Measurements from ENCODE around the gene SLC5A10.

GRCh38 chr17:18920911-18921441 lies 31.0 kb upstream of the SLC5A10 start:
- TF ChIP-seq CTCF (IDR thresholded peaks at IDR 0.05) (no peak), POLR2AphosphoS5 (IDR thresholded peaks at IDR 0.05) (no peak)
